Thyroid gland (tissue), 4 donors: ENCODE measurements around the gene PRKCA.

Source experiments
- POLR2A ChIP-seq, 2 donors: fragments of 450-650 bp; IDR thresholded peaks; one replicate each; pipeline ENCODE4 v1.6.1; 2017; ENCODE audit warnings: antibody characterized with exemption in 2 of 2, mild to moderate bottlenecking in 2 of 2, moderate library complexity in 1 of 2
- TF ChIP-seq, protein P1 (sequence below), 6 experiments: fragments of 200-600 bp in 3 of 6; fragments of 450-650 bp in 3 of 6; sonication (generic) in 3 of 6; IDR thresholded peaks; one replicate each; pipeline ENCODE4 v1.5.1; 2016 to 2019; ENCODE audit warnings: antibody characterized with exemption in 6 of 6, mild to moderate bottlenecking in 2 of 6, inconsistent platforms in 1 of 6, moderate library complexity in 1 of 6

DNA sequence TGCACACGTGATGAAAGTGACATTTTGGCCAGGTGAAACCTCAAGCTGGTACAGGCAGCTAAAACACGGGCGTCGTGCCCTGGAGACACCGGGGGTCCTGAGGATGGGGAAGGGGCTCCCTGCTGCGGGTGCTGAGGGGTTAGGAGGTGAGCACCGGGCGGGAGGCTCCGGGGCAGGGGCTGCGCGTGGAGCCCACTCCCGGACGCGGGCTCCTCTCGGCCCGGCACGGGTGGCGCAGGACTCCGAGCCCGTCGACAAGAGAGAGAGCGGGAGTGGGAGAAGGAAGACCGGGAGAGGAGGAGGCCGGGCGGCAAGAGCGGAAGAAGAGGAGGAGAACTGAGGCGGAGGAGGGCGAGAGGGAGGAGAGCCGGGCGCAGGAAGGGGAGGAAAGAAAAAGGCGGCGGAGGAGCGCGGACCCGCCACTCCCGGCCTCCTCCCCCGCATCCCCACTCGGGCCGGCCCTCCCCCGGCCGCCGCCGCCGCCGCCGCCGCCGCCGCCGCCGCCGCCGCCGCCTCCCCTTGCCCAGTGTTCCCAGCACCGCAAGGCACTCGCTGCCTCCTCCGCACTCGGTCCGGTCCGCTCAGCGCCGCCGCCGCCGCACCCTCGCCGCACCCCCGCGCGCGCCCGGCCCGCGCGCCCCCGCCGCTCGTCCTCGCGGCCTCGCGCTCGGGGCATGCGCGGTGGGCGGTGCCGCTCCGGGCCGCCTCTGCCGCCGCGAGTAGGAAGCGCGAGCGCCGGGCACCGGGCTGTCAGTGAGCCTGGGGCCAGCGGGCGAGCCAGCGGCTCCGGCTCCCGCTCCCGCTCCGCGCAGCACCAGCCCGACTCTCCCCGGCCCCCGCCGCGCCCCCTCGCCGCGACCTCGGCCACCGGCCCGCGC, at the start of gene PRKCA:
- TF ChIP-seq, protein P1, sequence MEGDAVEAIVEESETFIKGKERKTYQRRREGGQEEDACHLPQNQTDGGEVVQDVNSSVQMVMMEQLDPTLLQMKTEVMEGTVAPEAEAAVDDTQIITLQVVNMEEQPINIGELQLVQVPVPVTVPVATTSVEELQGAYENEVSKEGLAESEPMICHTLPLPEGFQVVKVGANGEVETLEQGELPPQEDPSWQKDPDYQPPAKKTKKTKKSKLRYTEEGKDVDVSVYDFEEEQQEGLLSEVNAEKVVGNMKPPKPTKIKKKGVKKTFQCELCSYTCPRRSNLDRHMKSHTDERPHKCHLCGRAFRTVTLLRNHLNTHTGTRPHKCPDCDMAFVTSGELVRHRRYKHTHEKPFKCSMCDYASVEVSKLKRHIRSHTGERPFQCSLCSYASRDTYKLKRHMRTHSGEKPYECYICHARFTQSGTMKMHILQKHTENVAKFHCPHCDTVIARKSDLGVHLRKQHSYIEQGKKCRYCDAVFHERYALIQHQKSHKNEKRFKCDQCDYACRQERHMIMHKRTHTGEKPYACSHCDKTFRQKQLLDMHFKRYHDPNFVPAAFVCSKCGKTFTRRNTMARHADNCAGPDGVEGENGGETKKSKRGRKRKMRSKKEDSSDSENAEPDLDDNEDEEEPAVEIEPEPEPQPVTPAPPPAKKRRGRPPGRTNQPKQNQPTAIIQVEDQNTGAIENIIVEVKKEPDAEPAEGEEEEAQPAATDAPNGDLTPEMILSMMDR (IDR thresholded peaks at IDR 0.05): no peak
- peak; percentile 75 to 97 for TF ChIP-seq POLR2A (IDR thresholded peaks at IDR 0.05)
